HEK293T (cell line): ENCODE measurements around the gene LGALSL.

Source experiments
- CTCF ChIA-PET: fragments of 350-600 bp; formaldehyde crosslinking; extraction: SDS; loops from one replicate; lab custom pipeline; 2021; ENCODE audit warnings: antibody characterized with exemption, inconsistent platforms; lab: Yijun Ruan, JAX
- POLR2A ChIA-PET: fragments of 350-600 bp; formaldehyde crosslinking; extraction: SDS; loops from one replicate; lab custom pipeline; 2020; ENCODE audit warnings: antibody characterized with exemption, inconsistent platforms; lab: Yijun Ruan, JAX
- DNase-seq: peaks from one replicate; pipeline ENCODE4 v3.0.0; 2012; ENCODE audit warnings: mixed read lengths; ENCODE audit errors: extremely low spot score
- ARNT ChIP-seq: fragments of 450-650 bp; IDR thresholded peaks from 2 replicates; pipeline ENCODE4 v1.6.1; 2017; ENCODE audit warnings: mild to moderate bottlenecking
- BHLHE40 ChIP-seq: fragments of 450-650 bp; IDR thresholded peaks from 2 replicates; pipeline ENCODE4 v1.6.1; 2016; ENCODE audit warnings: mild to moderate bottlenecking, moderate library complexity, borderline replicate concordance
- CTBP1 ChIP-seq: fragments of 450-650 bp; IDR thresholded peaks from 2 replicates; pipeline ENCODE4 v1.6.1; 2016; ENCODE audit warnings: borderline replicate concordance
- ELF4 ChIP-seq: fragments of 450-650 bp; IDR thresholded peaks from 2 replicates; pipeline ENCODE4 v1.6.1; 2017; ENCODE audit warnings: antibody characterized with exemption
- FOXA1 ChIP-seq: fragments of 450-650 bp; IDR thresholded peaks from 2 replicates; pipeline ENCODE4 v1.6.1; 2016; ENCODE audit warnings: mild to moderate bottlenecking
- FOXK2 ChIP-seq: fragments of 450-650 bp; IDR thresholded peaks from 2 replicates; pipeline ENCODE4 v1.6.1; 2016; ENCODE audit warnings: mild to moderate bottlenecking
- FOXM1 ChIP-seq: fragments of 450-650 bp; IDR thresholded peaks from 2 replicates; pipeline ENCODE4 v1.6.1; 2017; ENCODE audit warnings: mild to moderate bottlenecking, borderline replicate concordance
- HDGF ChIP-seq: fragments of 450-650 bp; IDR thresholded peaks from 2 replicates; pipeline ENCODE4 v1.6.1; 2017; ENCODE audit warnings: antibody characterized with exemption, borderline replicate concordance
- L3MBTL2 ChIP-seq: fragments of 450-650 bp; conservative IDR thresholded peaks from 2 replicates; pipeline ENCODE4 v1.6.1; 2016; ENCODE audit warnings: mild to moderate bottlenecking
- LEF1 ChIP-seq: fragments of 450-650 bp; IDR thresholded peaks from 2 replicates; pipeline ENCODE4 v1.6.1; 2017; ENCODE audit warnings: mild to moderate bottlenecking, borderline replicate concordance
- NFRKB ChIP-seq: fragments of 450-650 bp; IDR thresholded peaks from 2 replicates; pipeline ENCODE4 v1.6.1; 2016; ENCODE audit warnings: mild to moderate bottlenecking, moderate library complexity
- PKNOX1 ChIP-seq: fragments of 450-650 bp; IDR thresholded peaks from 2 replicates; pipeline ENCODE4 v1.6.1; 2016
- SP1 ChIP-seq: fragments of 450-650 bp; IDR thresholded peaks from 2 replicates; pipeline ENCODE4 v1.6.1; 2017
- SUZ12 ChIP-seq: fragments of 450-650 bp; IDR thresholded peaks from 2 replicates; pipeline ENCODE4 v1.6.1; 2016; ENCODE audit warnings: mild to moderate bottlenecking
- TARDBP ChIP-seq: fragments of 450-650 bp; IDR thresholded peaks from 2 replicates; pipeline ENCODE4 v1.6.1; 2016
- ZNF384 ChIP-seq: fragments of 450-650 bp; IDR thresholded peaks from 2 replicates; pipeline ENCODE4 v1.6.1; 2016

LGALSL gene

GRCh38 chr2:64460330-64460729, 6.4 kb downstream of the LGALSL start:
- ChIA-PET POLR2A (interaction anchor here (1.3 kb wide), 1 partner anchor 59 kb away, joined by 3 read pairs; no protein-coding TSS in a partner anchor), CTCF (no interaction called here)
- TF ChIP-seq LEF1 (no peak), TARDBP (no peak), BHLHE40 (no peak), L3MBTL2 (no peak), FOXK2 (no peak), ELF4 (no peak), ZNF384 (no peak), NFRKB (no peak), SP1 (no peak), PKNOX1 (no peak), CTBP1 (no peak), HDGF (no peak), FOXA1 (no peak), FOXM1 (no peak), SUZ12 (no peak)

GRCh38 chr2:64461271-64462058, 7.5 kb downstream of the LGALSL start:
- CTCF ChIA-PET: no interaction called here
- DNase-seq: no peak
- POLR2A ChIA-PET: no interaction called here
- TF ChIP-seq ELF4 (no peak), SP1 (no peak), BHLHE40 (no peak), CTBP1 (no peak), ARNT (no peak), FOXA1 (no peak), LEF1 (no peak), TARDBP (no peak), L3MBTL2 (no peak), PKNOX1 (no peak), FOXM1 (no peak), SUZ12 (no peak), HDGF (no peak), FOXK2 (no peak), NFRKB (no peak), ZNF384 (no peak)

More at GRCh38 chr2:64460330-64460729, 6.4 kb downstream of the LGALSL start:
- DNase-seq: no peak

GRCh38 chr2:64462171-64462570, 8.2 kb downstream of the LGALSL start:
- POLR2A ChIA-PET: interaction anchor here (1.0 kb wide), 1 partner anchor 9 kb away, joined by 3 read pairs; no protein-coding TSS in a partner anchor
- DNase-seq: no peak
- CTCF ChIA-PET: interaction anchor here (0.7 kb wide), 1 partner anchor 21 kb away, joined by 4 read pairs; no protein-coding TSS in a partner anchor
- no peak for TF ChIP-seq NFRKB
- no peak for TF ChIP-seq SP1
- TF ChIP-seq FOXK2: no peak
- no peak for TF ChIP-seq HDGF
- TF ChIP-seq SUZ12: no peak
- no peak for TF ChIP-seq CTBP1
- TF ChIP-seq PKNOX1: no peak
- no peak for TF ChIP-seq L3MBTL2
- no peak for TF ChIP-seq FOXM1
- no peak for TF ChIP-seq FOXA1
- no peak for TF ChIP-seq TARDBP
- TF ChIP-seq BHLHE40: no peak
- TF ChIP-seq ELF4: no peak
- no peak for TF ChIP-seq ARNT
- TF ChIP-seq ZNF384: no peak
- TF ChIP-seq LEF1: no peak

GRCh38 chr2:64462940-64463700, 9.2 kb downstream of the LGALSL start:
- no peak for DNase-seq
- CTCF ChIA-PET: interaction anchor here (0.7 kb wide), 1 partner anchor 20 kb away, joined by 4 read pairs; no protein-coding TSS in a partner anchor
- POLR2A ChIA-PET: interaction anchor here (1.0 kb wide), 1 partner anchor 10 kb away, joined by 3 read pairs; no protein-coding TSS in a partner anchor
- no peak for TF ChIP-seq FOXA1
- no peak for TF ChIP-seq PKNOX1
- no peak for TF ChIP-seq LEF1
- no peak for TF ChIP-seq SP1
- no peak for TF ChIP-seq BHLHE40
- TF ChIP-seq HDGF: no peak
- TF ChIP-seq ELF4: no peak
- no peak for TF ChIP-seq FOXM1
- TF ChIP-seq L3MBTL2: no peak
- no peak for TF ChIP-seq TARDBP
- no peak for TF ChIP-seq SUZ12
- no peak for TF ChIP-seq ZNF384
- no peak for TF ChIP-seq NFRKB
- no peak for TF ChIP-seq FOXK2

GRCh38 chr2:64463781-64464180, 9.8 kb downstream of the LGALSL start:
- DNase-seq: no peak
- CTCF ChIA-PET: no interaction called here
- TF ChIP-seq ELF4 (no peak), CTBP1 (no peak), ARNT (no peak), FOXA1 (no peak), PKNOX1 (no peak), SUZ12 (no peak), L3MBTL2 (no peak), FOXM1 (no peak), ZNF384 (no peak), FOXK2 (no peak), NFRKB (no peak), HDGF (no peak), BHLHE40 (no peak), TARDBP (no peak), LEF1 (no peak)
- POLR2A ChIA-PET: no interaction called here
